Activated CD4-positive, alpha-beta T cell treated with anti-CD3 and anti-CD28 coated beads, Interleukin-2, amount 50 U/mL, for 16 hours (primary cell): ENCODE data around the gene PURB.
A peak's percentile ranks its signal among the peaks of the same experiment; 100 is the strongest.
"Not testable (repeated sequence)": the region's sequence is repeated elsewhere in the genome, so short reads cannot be mapped to it uniquely, and the experiment has no call there.

Source experiments
- DNase-seq: peaks from one replicate; pipeline ENCODE4 v3.0.0-alpha.2; 2020

The PURB gene

GRCh38 chr7:44849885-44850544, 35.3 kb downstream of the PURB start:
- DNase-seq = peak; percentile 35

GRCh38 chr7:44849259-44849884, 36.0 kb downstream of the PURB start:
- no peak for DNase-seq

- DNase-seq = peak; percentile 100
Measured at GRCh38 chr7:44847920-44848634, 37.3 kb downstream of the PURB start, which contains the start of gene H2AZ2. TSS of gene H2AZ2 (minus strand) at chr7:44848087. CDS start at chr7:44847971, 116 bp downstream.

GRCh38 chr7:44847509-44847919, 37.8 kb downstream of the PURB start:
- peak; percentile 87 for DNase-seq

- DNase-seq = peak; percentile 76
Measured at GRCh38 chr7:44846816-44847508, 38.4 kb downstream of the PURB start.

- peak; percentile 10 for DNase-seq
Measured at GRCh38 chr7:44846390-44846789, 38.9 kb downstream of the PURB start.

GRCh38 chr7:44845451-44845850, 39.9 kb downstream of the PURB start:
- DNase-seq = no peak

GRCh38 chr7:44843440-44843839, 41.9 kb downstream of the PURB start:
- DNase-seq = not testable (repeated sequence)

GRCh38 chr7:44842675-44843074, 42.7 kb downstream of the PURB start:
- not testable (repeated sequence) for DNase-seq

GRCh38 chr7:44838751-44839150, 46.6 kb downstream of the PURB start:
- DNase-seq = no peak

GRCh38 chr7:44827567-44827966, 57.8 kb downstream of the PURB start:
- no peak for DNase-seq
